Prostate gland (tissue), 2 donors: Measurements from ENCODE around the gene SFI1. TPM values are rescaled to one million over a fixed set of nuclear protein-coding genes. Genes with fewer than 3 reads are reported as not detected.

Experiments used
- DNase-seq: peaks from one replicate; pipeline ENCODE4 v3.0.0-alpha.2; 2019; ENCODE audit warnings: low spot score
- H3K27ac ChIP-seq, 2 donors: fragments of 200-600 bp; sonication (generic); 2 replicates each; pipeline ENCODE4 v1.5.1; 2017 to 2019
- H3K27me3 ChIP-seq: fragments of 200-600 bp; sonication (generic); replicated peaks from 2 replicates; pipeline ENCODE4 v1.5.1; 2019; ENCODE audit not compliant: insufficient read depth
- H3K36me3 ChIP-seq, 2 donors: fragments of 200-600 bp; sonication (generic); 1 replicate in 1 of 2; 2 replicates in 1 of 2; pipeline versions ENCODE4 v1.5.1 to v1.8.1; 2017 to 2019
- H3K4me1 ChIP-seq: fragments of 200-600 bp; sonication (generic); replicated peaks from 2 replicates; pipeline ENCODE4 v1.5.1; 2019
- H3K4me3 ChIP-seq, 2 donors: fragments of 200-600 bp; sonication (generic); 2 replicates each; pipeline ENCODE4 v1.5.1; 2017 to 2019
- H3K9me3 ChIP-seq: fragments of 200-600 bp; sonication (generic); 2 replicates; pipeline ENCODE4 v1.5.1; 2017
- CTCF ChIP-seq, 4 experiments: fragments of 200-600 bp in 2 of 4; fragments of 450-650 bp in 2 of 4; sonication (generic) in 2 of 4; IDR thresholded peaks; 1 replicate in 3 of 4; 2 replicates in 1 of 4; pipeline ENCODE4 v1.5.1; 2016 to 2019; ENCODE audit warnings: antibody characterized with exemption in 4 of 4, mild to moderate bottlenecking in 2 of 4, moderate library complexity in 2 of 4
- POLR2A ChIP-seq: fragments of 450-650 bp; IDR thresholded peaks from one replicate; pipeline ENCODE4 v1.6.1; 2016; ENCODE audit warnings: antibody characterized with exemption, mild to moderate bottlenecking
- POLR2AphosphoS5 ChIP-seq: sonication (generic); formaldehyde crosslinking; IDR thresholded peaks from one replicate; pipeline ENCODE4 v1.6.1; 2017; ENCODE audit warnings: antibody characterized with exemption
- WGBS: methylation state at CpG from one replicate; pipeline ENCODE4 v1.1.5; 2018; 5-methylcytosine and 5-hydroxymethylcytosine counted together
- intact Hi-C: fragments of 100-400 bp; cut with DNase I; formaldehyde crosslinking; loops from one replicate; pipeline ENCODE4 v1.14.2; 2022
- total RNA-seq, 2 donors: library from RNA; depleted of rRNA; stranded (reverse); fragments of >200 nt; gene quantifications; one replicate each; pipeline ENCODE4 v1.1.0, GENCODE V29; 2016

SFI1 gene
- total RNA-seq, 2 donors from 2014 or later, result 21.5 to 68.8 TPM

- intact Hi-C loops, result no loop called here
- Histone ChIP-seq H3K27me3 (no peaks in the 10 kb centered on the region), H3K9me3 (no peaks in the 10 kb centered on the region), H3K4me1 (no peaks in the 10 kb centered on the region), H3K36me3 (no peaks in the 10 kb centered on the region), H3K4me3 (no peak overlapping the region), H3K27ac (peak overlapping the region; percentile 72 to 82)
- TF ChIP-seq POLR2A (peak; percentile 15), CTCF (IDR thresholded peaks at IDR 0.05) (no peak), POLR2AphosphoS5 (peak; percentile 91)
- peak; percentile 75 for DNase-seq
- WGBS, result 50% methylated on average over 1 of the region's 1 CpG
These were observed 83.5 kb downstream of the SFI1 start for GRCh38 chr22:31579835-31580242.

- Histone ChIP-seq H3K36me3 (no peaks in the 10 kb centered on the region), H3K27me3 (no peaks in the 10 kb centered on the region), H3K27ac (no peak overlapping the region), H3K9me3 (no peaks in the 10 kb centered on the region), H3K4me3 (no peak overlapping the region), H3K4me1 (no peaks in the 10 kb centered on the region)
- intact Hi-C loops, result no loop called here
- 83% methylated on average over 3 of the region's 3 CpGs for WGBS
- DNase-seq, result no peak
- TF ChIP-seq POLR2A, result no peak
These were observed 87.6 kb downstream of the SFI1 start for GRCh38 chr22:31583861-31584485.

GRCh38 chr22:31584804-31585160, 88.4 kb downstream of the SFI1 start:
- Histone ChIP-seq H3K36me3 (no peaks in the 10 kb centered on the region), H3K27ac (no peak overlapping the region), H3K4me3 (no peak overlapping the region), H3K9me3 (no peaks in the 10 kb centered on the region), H3K27me3 (no peaks in the 10 kb centered on the region), H3K4me1 (no peaks in the 10 kb centered on the region)
- no peak for DNase-seq
- intact Hi-C loops, result no loop called here
- 88% methylated on average over 5 of the region's 5 CpGs for WGBS
- TF ChIP-seq POLR2A (no peak), CTCF (IDR thresholded peaks at IDR 0.05) (no peak), POLR2AphosphoS5 (no peak)

GRCh38 chr22:31585161-31585859, 89.0 kb downstream of the SFI1 start:
- no peak overlapping the region for H3K4me3 ChIP-seq
- no peaks in the 10 kb centered on the region for H3K4me1 ChIP-seq
- no peak for DNase-seq
- H3K27ac ChIP-seq, result peak overlapping the region in 1 of 2 donors; percentile 32
- no peaks in the 10 kb centered on the region for H3K27me3 ChIP-seq
- 50% methylated on average over 3 of the region's 3 CpGs for WGBS
- no peaks in the 10 kb centered on the region for H3K36me3 ChIP-seq
- no peaks in the 10 kb centered on the region for H3K9me3 ChIP-seq
- intact Hi-C loops, result no loop called here
- TF ChIP-seq CTCF (IDR thresholded peaks at IDR 0.05) (no peak), POLR2AphosphoS5 (no peak), POLR2A (no peak)

GRCh38 chr22:31586137-31586920, 90.0 kb downstream of the SFI1 start:
- H3K4me1 ChIP-seq, result no peaks in the 10 kb centered on the region
- H3K36me3 ChIP-seq, result no peaks in the 10 kb centered on the region
- no peaks in the 10 kb centered on the region for H3K27me3 ChIP-seq
- H3K27ac ChIP-seq, result peak overlapping the region; percentile 32 to 37
- no peaks in the 10 kb centered on the region for H3K9me3 ChIP-seq
- WGBS, result 68% methylated on average over 7 of the region's 7 CpGs
- intact Hi-C loops, result no loop called here
- H3K4me3 ChIP-seq, result no peak overlapping the region
- DNase-seq, result no peak
- TF ChIP-seq POLR2AphosphoS5 (peak; percentile 45), CTCF (IDR thresholded peaks at IDR 0.05) (no peak)
